HEK293 (cell line): ENCODE data around the gene PAPLN.

Experiments
- CTCF ChIA-PET: fragments of 350-600 bp; formaldehyde crosslinking; extraction: SDS; loops from one replicate; lab custom pipeline; 2021; ENCODE audit warnings: antibody characterized with exemption; lab: Yijun Ruan, JAX
- POLR2A ChIA-PET: fragments of 300-600 bp; formaldehyde crosslinking; extraction: SDS; loops from one replicate; lab custom pipeline; 2020; ENCODE audit warnings: antibody characterized with exemption, inconsistent platforms; lab: Yijun Ruan, JAX
- H3K27ac ChIP-seq: fragments of 200-500 bp; sonication (Bioruptor generic); 2 replicates; pipeline ENCODE4 v1.5.1; 2014; ENCODE audit warnings: low read depth, low read length, control low read depth, inconsistent platforms; ENCODE audit errors: extremely low read depth
- H3K36me3 ChIP-seq, 2 experiments: fragments of 200-500 bp in 1 of 2; sonication (Bioruptor generic) in 1 of 2; 1 replicate in 1 of 2; 2 replicates in 1 of 2; pipeline ENCODE4 v1.5.1; 2014 to 2017; ENCODE audit warnings: inconsistent platforms in 2 of 2, low read length in 2 of 2; ENCODE audit not compliant: control insufficient read depth in 2 of 2, insufficient read depth in 1 of 2
- H3K4me1 ChIP-seq: fragments of 200-500 bp; sonication (Bioruptor generic); 2 replicates; pipeline ENCODE4 v1.5.1; 2014; ENCODE audit warnings: mild to moderate bottlenecking, low read length, inconsistent platforms; ENCODE audit not compliant: control insufficient read depth, insufficient read depth
- H3K4me3 ChIP-seq: 2 replicates; pipeline ENCODE4 v1.5.1; 2011; ENCODE audit warnings: low read depth, mild to moderate bottlenecking, control low read depth, low read length, moderate library complexity
- H3K9me3 ChIP-seq: fragments of 200-500 bp; sonication (Bioruptor generic); 2 replicates; pipeline ENCODE4 v1.5.1; 2014; ENCODE audit warnings: low read depth, low read length, inconsistent platforms; ENCODE audit not compliant: control insufficient read depth, insufficient read depth
- GLIS1 ChIP-seq: fragments of 450-650 bp; formaldehyde crosslinking; IDR thresholded peaks from 2 replicates; pipeline ENCODE4 v1.5.1; 2016; ENCODE audit warnings: missing biosample characterization, missing genetic modification characterization
- OVOL3 ChIP-seq: fragments of 450-650 bp; formaldehyde crosslinking; IDR thresholded peaks from 2 replicates; pipeline ENCODE4 v1.5.1; 2016; ENCODE audit warnings: missing biosample characterization, missing genetic modification characterization
- SETDB1 ChIP-seq: IDR thresholded peaks from one replicate; pipeline ENCODE4 v1.6.1; 2017; ENCODE audit warnings: mild to moderate bottlenecking, low read length, moderate library complexity, mixed read lengths; ENCODE audit not compliant: insufficient read length
- ZBTB1 ChIP-seq: fragments of 450-650 bp; formaldehyde crosslinking; IDR thresholded peaks from 2 replicates; pipeline ENCODE4 v1.5.1; 2016; ENCODE audit warnings: missing biosample characterization, missing genetic modification characterization
- ZFP41 ChIP-seq: fragments of 450-650 bp; formaldehyde crosslinking; IDR thresholded peaks from 2 replicates; pipeline ENCODE4 v1.5.1; 2016; ENCODE audit warnings: missing biosample characterization, missing genetic modification characterization, borderline replicate concordance
- ZNF202 ChIP-seq: fragments of 450-650 bp; formaldehyde crosslinking; IDR thresholded peaks from 2 replicates; pipeline ENCODE4 v1.5.1; 2016; ENCODE audit warnings: missing biosample characterization, missing genetic modification characterization, borderline replicate concordance
- ZNF239 ChIP-seq: fragments of 450-650 bp; formaldehyde crosslinking; IDR thresholded peaks from 2 replicates; pipeline ENCODE4 v1.5.1; 2016; ENCODE audit warnings: missing biosample characterization, missing genetic modification characterization
- ZNF24 ChIP-seq: fragments of 450-650 bp; formaldehyde crosslinking; IDR thresholded peaks from 2 replicates; pipeline ENCODE4 v1.5.1; 2016; ENCODE audit warnings: missing biosample characterization, missing genetic modification characterization
- ZNF324 ChIP-seq: fragments of 450-650 bp; formaldehyde crosslinking; IDR thresholded peaks from 2 replicates; pipeline ENCODE4 v1.5.1; 2016; ENCODE audit warnings: missing biosample characterization, missing genetic modification characterization
- ZNF510 ChIP-seq: fragments of 450-650 bp; formaldehyde crosslinking; IDR thresholded peaks from 2 replicates; pipeline ENCODE4 v1.5.1; 2018; ENCODE audit warnings: mild to moderate bottlenecking, missing genetic modification characterization, missing biosample characterization; ENCODE audit not compliant: insufficient replicate concordance
- ZNF560 ChIP-seq: fragments of 450-650 bp; formaldehyde crosslinking; IDR thresholded peaks from 2 replicates; pipeline ENCODE4 v1.5.1; 2017; ENCODE audit warnings: missing biosample characterization, missing genetic modification characterization, borderline replicate concordance
- ZNF610 ChIP-seq: fragments of 450-650 bp; formaldehyde crosslinking; IDR thresholded peaks from 2 replicates; pipeline ENCODE4 v1.5.1; 2016; ENCODE audit warnings: missing biosample characterization, missing genetic modification characterization, borderline replicate concordance
- ZNF623 ChIP-seq: fragments of 450-650 bp; formaldehyde crosslinking; IDR thresholded peaks from 2 replicates; pipeline ENCODE4 v1.5.1; 2016; ENCODE audit warnings: missing biosample characterization, missing genetic modification characterization
- ZNF624 ChIP-seq: fragments of 450-650 bp; formaldehyde crosslinking; IDR thresholded peaks from 2 replicates; pipeline ENCODE4 v1.5.1; 2017; ENCODE audit warnings: missing biosample characterization, missing genetic modification characterization
- ZNF660 ChIP-seq: fragments of 450-650 bp; IDR thresholded peaks from 2 replicates; pipeline ENCODE4 v1.5.1; 2018; ENCODE audit warnings: missing biosample characterization, mild to moderate bottlenecking, missing genetic modification characterization
- ZNF747 ChIP-seq: fragments of 450-650 bp; formaldehyde crosslinking; IDR thresholded peaks from 2 replicates; pipeline ENCODE4 v1.5.1; 2016; ENCODE audit warnings: missing biosample characterization, missing genetic modification characterization
- ZNF843 ChIP-seq: fragments of 450-650 bp; formaldehyde crosslinking; IDR thresholded peaks from 2 replicates; pipeline ENCODE4 v1.5.1; 2016; ENCODE audit warnings: missing biosample characterization, missing genetic modification characterization
- TF ChIP-seq, protein P1 (sequence below): fragments of 450-650 bp; formaldehyde crosslinking; IDR thresholded peaks from 2 replicates; pipeline ENCODE4 v1.5.1; 2016; ENCODE audit warnings: missing biosample characterization, missing genetic modification characterization
- TF ChIP-seq, protein P2 (sequence below): fragments of 450-650 bp; formaldehyde crosslinking; IDR thresholded peaks from 2 replicates; pipeline ENCODE4 v1.5.1; 2016; ENCODE audit warnings: missing biosample characterization, missing genetic modification characterization
- TF ChIP-seq, protein P3 (sequence below): fragments of 450-650 bp; formaldehyde crosslinking; IDR thresholded peaks from 2 replicates; pipeline ENCODE4 v1.5.1; 2016; ENCODE audit warnings: missing biosample characterization, missing genetic modification characterization, low read depth
- TF ChIP-seq, protein P4 (sequence below): fragments of 450-650 bp; formaldehyde crosslinking; IDR thresholded peaks from 2 replicates; pipeline ENCODE4 v1.5.1; 2017; ENCODE audit warnings: missing biosample characterization, missing genetic modification characterization

The PAPLN gene

DNA sequence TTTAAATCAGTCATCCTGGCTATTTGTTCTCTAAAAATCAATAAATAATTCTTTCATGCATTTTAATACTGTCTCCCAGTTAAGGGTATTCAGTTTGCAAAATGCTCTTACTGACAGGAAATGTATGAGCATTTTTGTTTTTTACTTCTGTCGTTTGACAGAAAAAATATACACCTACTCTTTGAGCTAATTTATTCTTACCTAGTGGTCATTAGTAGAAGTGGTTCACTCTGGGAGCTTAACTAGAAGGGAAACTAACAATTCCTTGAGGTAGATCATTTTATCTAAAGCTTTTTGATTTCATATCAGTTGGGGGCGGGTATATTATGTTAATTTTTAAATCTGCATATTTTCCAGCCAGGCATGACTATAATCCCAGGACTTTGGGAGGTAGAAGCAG is 33.8 kb upstream of the PAPLN start:
- Histone ChIP-seq H3K4me1 (no peaks in the 10 kb centered on the region), H3K27ac (no peak overlapping the region), H3K36me3 (peaks cover 29 to 44% of the 10 kb centered on the region in 2 experiments), H3K9me3 (no peaks in the 10 kb centered on the region), H3K4me3 (no peak overlapping the region)
- ChIA-PET POLR2A (no interaction called here), CTCF (no interaction called here)
- no peak for TF ChIP-seq ZNF843 (tag by site-specific recombination)
- TF ChIP-seq ZNF24 (tag by site-specific recombination): no peak
- TF ChIP-seq ZNF624 (tag by site-specific recombination): no peak
- TF ChIP-seq ZNF560 (tag by site-specific recombination): no peak
- no peak for TF ChIP-seq ZNF660 (tag by site-specific recombination)
- no peak for TF ChIP-seq ZBTB1 (tag by site-specific recombination)
- no peak for TF ChIP-seq ZNF324 (tag by site-specific recombination)
- TF ChIP-seq ZNF747 (tag by site-specific recombination): no peak
- TF ChIP-seq, protein P1, sequence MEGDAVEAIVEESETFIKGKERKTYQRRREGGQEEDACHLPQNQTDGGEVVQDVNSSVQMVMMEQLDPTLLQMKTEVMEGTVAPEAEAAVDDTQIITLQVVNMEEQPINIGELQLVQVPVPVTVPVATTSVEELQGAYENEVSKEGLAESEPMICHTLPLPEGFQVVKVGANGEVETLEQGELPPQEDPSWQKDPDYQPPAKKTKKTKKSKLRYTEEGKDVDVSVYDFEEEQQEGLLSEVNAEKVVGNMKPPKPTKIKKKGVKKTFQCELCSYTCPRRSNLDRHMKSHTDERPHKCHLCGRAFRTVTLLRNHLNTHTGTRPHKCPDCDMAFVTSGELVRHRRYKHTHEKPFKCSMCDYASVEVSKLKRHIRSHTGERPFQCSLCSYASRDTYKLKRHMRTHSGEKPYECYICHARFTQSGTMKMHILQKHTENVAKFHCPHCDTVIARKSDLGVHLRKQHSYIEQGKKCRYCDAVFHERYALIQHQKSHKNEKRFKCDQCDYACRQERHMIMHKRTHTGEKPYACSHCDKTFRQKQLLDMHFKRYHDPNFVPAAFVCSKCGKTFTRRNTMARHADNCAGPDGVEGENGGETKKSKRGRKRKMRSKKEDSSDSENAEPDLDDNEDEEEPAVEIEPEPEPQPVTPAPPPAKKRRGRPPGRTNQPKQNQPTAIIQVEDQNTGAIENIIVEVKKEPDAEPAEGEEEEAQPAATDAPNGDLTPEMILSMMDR (tag by site-specific recombination): no peak
- TF ChIP-seq, protein P2, sequence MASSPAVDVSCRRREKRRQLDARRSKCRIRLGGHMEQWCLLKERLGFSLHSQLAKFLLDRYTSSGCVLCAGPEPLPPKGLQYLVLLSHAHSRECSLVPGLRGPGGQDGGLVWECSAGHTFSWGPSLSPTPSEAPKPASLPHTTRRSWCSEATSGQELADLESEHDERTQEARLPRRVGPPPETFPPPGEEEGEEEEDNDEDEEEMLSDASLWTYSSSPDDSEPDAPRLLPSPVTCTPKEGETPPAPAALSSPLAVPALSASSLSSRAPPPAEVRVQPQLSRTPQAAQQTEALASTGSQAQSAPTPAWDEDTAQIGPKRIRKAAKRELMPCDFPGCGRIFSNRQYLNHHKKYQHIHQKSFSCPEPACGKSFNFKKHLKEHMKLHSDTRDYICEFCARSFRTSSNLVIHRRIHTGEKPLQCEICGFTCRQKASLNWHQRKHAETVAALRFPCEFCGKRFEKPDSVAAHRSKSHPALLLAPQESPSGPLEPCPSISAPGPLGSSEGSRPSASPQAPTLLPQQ (tag by site-specific recombination): no peak
- no peak for TF ChIP-seq ZNF239 (tag by site-specific recombination)

DNA sequence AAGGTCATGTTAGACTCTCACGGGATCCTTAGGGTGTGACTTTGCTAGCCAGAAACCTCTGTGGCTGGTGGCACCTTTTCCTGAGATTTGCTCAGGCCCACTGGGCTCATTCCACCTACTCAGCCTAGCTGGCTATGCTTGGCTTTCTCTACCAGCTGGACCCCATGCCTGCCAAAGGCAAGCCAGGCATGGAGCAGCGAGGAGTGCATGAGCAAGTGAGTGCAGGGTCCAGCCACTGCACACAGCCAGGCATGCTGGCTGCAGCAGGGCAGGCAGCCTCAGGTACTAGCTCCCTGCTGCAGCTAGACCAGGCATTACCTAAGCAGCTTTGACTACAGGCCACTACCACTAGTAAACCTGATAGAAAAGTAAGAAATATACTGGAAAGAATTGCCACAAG is 29.7 kb upstream of the PAPLN start:
- H3K4me3 ChIP-seq: no peak overlapping the region
- POLR2A ChIA-PET: no interaction called here
- no peaks in the 10 kb centered on the region for H3K4me1 ChIP-seq
- CTCF ChIA-PET: interaction anchor here (0.6 to 0.8 kb wide), 2 partner anchors 12 to 283 kb away, joined by 4 to 5 read pairs; partner anchors contain the start of gene RIOX1
- TF ChIP-seq, protein P3, sequence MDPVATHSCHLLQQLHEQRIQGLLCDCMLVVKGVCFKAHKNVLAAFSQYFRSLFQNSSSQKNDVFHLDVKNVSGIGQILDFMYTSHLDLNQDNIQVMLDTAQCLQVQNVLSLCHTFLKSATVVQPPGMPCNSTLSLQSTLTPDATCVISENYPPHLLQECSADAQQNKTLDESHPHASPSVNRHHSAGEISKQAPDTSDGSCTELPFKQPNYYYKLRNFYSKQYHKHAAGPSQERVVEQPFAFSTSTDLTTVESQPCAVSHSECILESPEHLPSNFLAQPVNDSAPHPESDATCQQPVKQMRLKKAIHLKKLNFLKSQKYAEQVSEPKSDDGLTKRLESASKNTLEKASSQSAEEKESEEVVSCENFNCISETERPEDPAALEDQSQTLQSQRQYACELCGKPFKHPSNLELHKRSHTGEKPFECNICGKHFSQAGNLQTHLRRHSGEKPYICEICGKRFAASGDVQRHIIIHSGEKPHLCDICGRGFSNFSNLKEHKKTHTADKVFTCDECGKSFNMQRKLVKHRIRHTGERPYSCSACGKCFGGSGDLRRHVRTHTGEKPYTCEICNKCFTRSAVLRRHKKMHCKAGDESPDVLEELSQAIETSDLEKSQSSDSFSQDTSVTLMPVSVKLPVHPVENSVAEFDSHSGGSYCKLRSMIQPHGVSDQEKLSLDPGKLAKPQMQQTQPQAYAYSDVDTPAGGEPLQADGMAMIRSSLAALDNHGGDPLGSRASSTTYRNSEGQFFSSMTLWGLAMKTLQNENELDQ: no peak
- TF ChIP-seq ZNF610 (tag by site-specific recombination): no peak
- no peak for TF ChIP-seq ZNF202 (tag by site-specific recombination)
- TF ChIP-seq OVOL3 (tag by site-specific recombination): no peak
- TF ChIP-seq ZFP41: no peak
- TF ChIP-seq ZNF623 (tag by site-specific recombination): no peak
- TF ChIP-seq GLIS1 (tag by site-specific recombination): no peak
- peaks cover 15 to 60% of the 10 kb centered on the region in 2 experiments for H3K36me3 ChIP-seq
- H3K9me3 ChIP-seq: no peaks in the 10 kb centered on the region
- H3K27ac ChIP-seq: no peak overlapping the region

DNA sequence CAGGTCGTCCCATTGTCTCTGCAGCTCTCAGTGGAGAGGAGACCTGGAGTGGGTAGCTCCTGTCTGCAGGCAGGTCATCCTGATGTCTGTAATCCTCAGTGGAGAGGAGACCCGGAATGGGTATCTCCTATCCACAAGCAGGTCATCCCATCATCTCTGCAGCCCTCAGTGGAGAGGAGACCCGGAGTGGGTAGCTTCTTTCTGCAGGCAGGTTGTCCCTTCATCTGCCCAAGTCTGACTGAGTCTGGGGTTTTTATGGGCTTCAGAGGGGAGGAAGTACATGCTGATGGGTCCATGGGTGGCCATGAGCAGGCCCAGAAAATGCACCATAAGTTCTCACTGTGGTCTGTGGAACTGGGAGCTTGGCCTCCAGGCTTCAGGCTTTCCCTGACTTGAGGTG is 28.9 kb upstream of the PAPLN start:
- CTCF ChIA-PET: interaction anchor here (0.8 kb wide), 1 partner anchor 13 kb away, joined by 4 read pairs; no protein-coding TSS in a partner anchor
- Histone ChIP-seq H3K4me3 (no peak overlapping the region), H3K4me1 (no peaks in the 10 kb centered on the region), H3K36me3 (peaks cover 21 to 68% of the 10 kb centered on the region in 2 experiments; a peak in 2 of 3 replicates), H3K27ac (no peak overlapping the region), H3K9me3 (no peaks in the 10 kb centered on the region)
- POLR2A ChIA-PET: no interaction called here
- TF ChIP-seq, protein P4, sequence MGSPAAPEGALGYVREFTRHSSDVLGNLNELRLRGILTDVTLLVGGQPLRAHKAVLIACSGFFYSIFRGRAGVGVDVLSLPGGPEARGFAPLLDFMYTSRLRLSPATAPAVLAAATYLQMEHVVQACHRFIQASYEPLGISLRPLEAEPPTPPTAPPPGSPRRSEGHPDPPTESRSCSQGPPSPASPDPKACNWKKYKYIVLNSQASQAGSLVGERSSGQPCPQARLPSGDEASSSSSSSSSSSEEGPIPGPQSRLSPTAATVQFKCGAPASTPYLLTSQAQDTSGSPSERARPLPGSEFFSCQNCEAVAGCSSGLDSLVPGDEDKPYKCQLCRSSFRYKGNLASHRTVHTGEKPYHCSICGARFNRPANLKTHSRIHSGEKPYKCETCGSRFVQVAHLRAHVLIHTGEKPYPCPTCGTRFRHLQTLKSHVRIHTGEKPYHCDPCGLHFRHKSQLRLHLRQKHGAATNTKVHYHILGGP: no peak
- TF ChIP-seq SETDB1: peak; percentile 46
- TF ChIP-seq ZNF510 (tag by site-specific recombination): no peak
